Trophoblast cell (in vitro differentiated cells and primary cell): ENCODE results near the gene STX2.

Experiments used
- DNase-seq, 2 donors: peaks; one replicate each; pipeline ENCODE4 v3.0.0-alpha.2; 2016
- H2AFZ ChIP-seq: 2 replicates; pipeline ENCODE4 v1.6.1; 2013; ENCODE audit warnings: low read length, moderate library complexity, mild to moderate bottlenecking; ENCODE audit not compliant: insufficient read depth, poor library complexity
- H2AK5ac ChIP-seq: 2 replicates; pipeline ENCODE4 v1.6.1; 2013; ENCODE audit warnings: mild to moderate bottlenecking, low read length
- H2BK120ac ChIP-seq: 2 replicates; pipeline ENCODE4 v1.6.1; 2013; ENCODE audit warnings: low read length, mild to moderate bottlenecking, moderate library complexity; ENCODE audit not compliant: insufficient read depth, poor library complexity
- H2BK12ac ChIP-seq: 2 replicates; pipeline ENCODE4 v1.6.1; 2013; ENCODE audit warnings: mild to moderate bottlenecking, low read length, moderate library complexity
- H2BK5ac ChIP-seq: 2 replicates; pipeline ENCODE4 v1.6.1; 2013; ENCODE audit warnings: low read length, low read depth, moderate library complexity, mild to moderate bottlenecking; ENCODE audit not compliant: poor library complexity
- H3K14ac ChIP-seq: 2 replicates; pipeline ENCODE4 v1.6.1; 2013; ENCODE audit warnings: mild to moderate bottlenecking, low read length
- H3K18ac ChIP-seq: 2 replicates; pipeline ENCODE4 v1.6.1; 2013; ENCODE audit warnings: mild to moderate bottlenecking, low read length
- H3K23ac ChIP-seq: 2 replicates; pipeline ENCODE4 v1.6.1; 2013; ENCODE audit warnings: low read length
- H3K27ac ChIP-seq: 2 replicates; pipeline ENCODE4 v1.5.1; 2013; ENCODE audit warnings: low read depth, mild to moderate bottlenecking, inconsistent platforms, low read length, moderate library complexity
- H3K27me3 ChIP-seq: 2 replicates; pipeline ENCODE4 v1.6.1; 2013; ENCODE audit warnings: inconsistent platforms, mild to moderate bottlenecking, low read length, moderate library complexity; ENCODE audit not compliant: insufficient read depth
- H3K36me3 ChIP-seq, 2 experiments: 1 replicate in 1 of 2; 2 replicates in 1 of 2; pipeline ENCODE4 v1.6.1; 2013; ENCODE audit warnings: low read length in 2 of 2, mild to moderate bottlenecking in 2 of 2, moderate library complexity in 1 of 2; ENCODE audit not compliant: insufficient read depth in 2 of 2, control insufficient read depth in 1 of 2
- H3K4ac ChIP-seq: 2 replicates; pipeline ENCODE4 v1.6.1; 2013; ENCODE audit warnings: low read depth, mild to moderate bottlenecking, low read length, moderate library complexity
- H3K4me1 ChIP-seq, 2 experiments: 1 replicate in 1 of 2; 2 replicates in 1 of 2; pipeline ENCODE4 v1.6.1; 2013; ENCODE audit warnings: low read length in 2 of 2, mild to moderate bottlenecking in 2 of 2, moderate library complexity in 1 of 2; ENCODE audit not compliant: insufficient read depth in 2 of 2, control insufficient read depth in 1 of 2
- H3K4me2 ChIP-seq: 2 replicates; pipeline ENCODE4 v1.6.1; 2013; ENCODE audit warnings: inconsistent platforms, mild to moderate bottlenecking, low read length, moderate library complexity
- H3K4me3 ChIP-seq: 2 replicates; pipeline ENCODE4 v1.5.1; 2013; ENCODE audit warnings: mild to moderate bottlenecking, low read depth, low read length, inconsistent platforms
- H3K79me1 ChIP-seq: one replicate; pipeline ENCODE4 v1.6.1; 2013; ENCODE audit warnings: low read length
- H3K79me2 ChIP-seq: 2 replicates; pipeline ENCODE4 v1.6.1; 2013; ENCODE audit warnings: low read length, mild to moderate bottlenecking; ENCODE audit not compliant: control insufficient read depth, insufficient read depth, poor library complexity
- H3K9ac ChIP-seq: 2 replicates; pipeline ENCODE4 v1.6.1; 2013; ENCODE audit warnings: mild to moderate bottlenecking, low read length
- H3K9me3 ChIP-seq: 2 replicates; pipeline ENCODE4 v1.6.1; 2013; ENCODE audit warnings: low read depth, mild to moderate bottlenecking, control low read depth, inconsistent platforms, low read length; ENCODE audit not compliant: insufficient read depth
- H4K12ac ChIP-seq: 2 replicates; pipeline ENCODE4 v1.6.1; 2013; ENCODE audit warnings: low read depth, mild to moderate bottlenecking, low read length, moderate library complexity
- H4K8ac ChIP-seq: 2 replicates; pipeline ENCODE4 v1.6.1; 2013; ENCODE audit warnings: low read depth, mild to moderate bottlenecking, low read length, moderate library complexity
- H4K91ac ChIP-seq: one replicate; pipeline ENCODE4 v1.6.1; 2013; ENCODE audit warnings: low read depth, mild to moderate bottlenecking, low read length, moderate library complexity
- WGBS: extraction: QIAGEN DNeasy Blood & Tissue Kit; methylation state at CpG from one replicate; pipeline ENCODE4 v1.1.7; 2013; ENCODE audit warnings: missing lambda C conversion rate; ENCODE audit not compliant: insufficient read length, insufficient coverage; ENCODE audit errors: extremely low coverage; 5-methylcytosine and 5-hydroxymethylcytosine counted together

The STX2 gene

GRCh38 chr12:130795906-130796305 lies 43.1 kb downstream of the STX2 start:
- no CpG with 5 or more reads among the region's 6 CpGs for WGBS

GRCh38 chr12:130793554-130793849 lies 45.5 kb downstream of the STX2 start:
- no peak overlapping the region for H2BK5ac ChIP-seq
- no peak overlapping the region for H3K9ac ChIP-seq
- H3K4me1 ChIP-seq: peaks cover 2% of the 10 kb centered on the region in 2 experiments
- H4K12ac ChIP-seq: no peak overlapping the region
- H2AK5ac ChIP-seq: no peak overlapping the region
- H3K27me3 ChIP-seq: no peaks in the 10 kb centered on the region
- no peak overlapping the region for H4K8ac ChIP-seq
- no peak overlapping the region for H3K4ac ChIP-seq
- no peaks in the 10 kb centered on the region for H3K79me2 ChIP-seq
- H3K18ac ChIP-seq: no peak overlapping the region
- H3K23ac ChIP-seq: no peak overlapping the region
- WGBS: no CpG with 5 or more reads among the region's 3 CpGs
- H2AFZ ChIP-seq: no peak overlapping the region
- no peak overlapping the region for H3K27ac ChIP-seq
- peaks cover 2% of the 10 kb centered on the region for H3K79me1 ChIP-seq
- H3K4me3 ChIP-seq: no peak overlapping the region
- no peak overlapping the region for H3K14ac ChIP-seq
- H2BK120ac ChIP-seq: no peak overlapping the region
- H4K91ac ChIP-seq: no peak overlapping the region
- no peak overlapping the region for H3K4me2 ChIP-seq
- H2BK12ac ChIP-seq: no peak overlapping the region
- no peaks in the 10 kb centered on the region for H3K9me3 ChIP-seq
- peaks cover 12 to 19% of the 10 kb centered on the region in 2 experiments for H3K36me3 ChIP-seq
- no peak for DNase-seq

More at GRCh38 chr12:130795906-130796305, 43.1 kb downstream of the STX2 start:
- no peaks in the 10 kb centered on the region for H3K4me1 ChIP-seq
- no peak overlapping the region for H3K14ac ChIP-seq
- no peak overlapping the region for H3K4me3 ChIP-seq
- H3K18ac ChIP-seq: no peak overlapping the region
- no peak overlapping the region for H3K4me2 ChIP-seq
- H4K12ac ChIP-seq: no peak overlapping the region
- no peak overlapping the region for H2AK5ac ChIP-seq
- no peaks in the 10 kb centered on the region for H3K79me2 ChIP-seq
- no peaks in the 10 kb centered on the region for H3K9me3 ChIP-seq
- H3K23ac ChIP-seq: no peak overlapping the region
- H4K8ac ChIP-seq: no peak overlapping the region
- H3K4ac ChIP-seq: no peak overlapping the region
- H3K27me3 ChIP-seq: no peaks in the 10 kb centered on the region
- H2BK12ac ChIP-seq: no peak overlapping the region
- H2BK120ac ChIP-seq: no peak overlapping the region
- H2BK5ac ChIP-seq: no peak overlapping the region
- no peak for DNase-seq
- H3K9ac ChIP-seq: no peak overlapping the region
- H3K27ac ChIP-seq: no peak overlapping the region
- H3K36me3 ChIP-seq: peaks cover 12 to 20% of the 10 kb centered on the region in 2 experiments
- no peaks in the 10 kb centered on the region for H3K79me1 ChIP-seq
- no peak overlapping the region for H2AFZ ChIP-seq
- no peak overlapping the region for H4K91ac ChIP-seq

GRCh38 chr12:130792821-130793553 lies 46.1 kb downstream of the STX2 start:
- H3K79me2 ChIP-seq: no peaks in the 10 kb centered on the region
- no peaks in the 10 kb centered on the region for H3K9me3 ChIP-seq
- no peak overlapping the region for H3K9ac ChIP-seq
- no peak overlapping the region for H4K12ac ChIP-seq
- H4K8ac ChIP-seq: no peak overlapping the region
- no peak overlapping the region for H3K18ac ChIP-seq
- no peak overlapping the region for H2AK5ac ChIP-seq
- H3K23ac ChIP-seq: no peak overlapping the region
- no peak overlapping the region for H2AFZ ChIP-seq
- peaks cover 2% of the 10 kb centered on the region for H3K79me1 ChIP-seq
- no peak overlapping the region for H3K4me2 ChIP-seq
- H2BK5ac ChIP-seq: no peak overlapping the region
- H2BK12ac ChIP-seq: no peak overlapping the region
- H3K36me3 ChIP-seq: peaks cover 12 to 19% of the 10 kb centered on the region in 2 experiments
- H3K4me1 ChIP-seq: peaks cover 7% of the 10 kb centered on the region in 2 experiments
- DNase-seq: no peak
- no peak overlapping the region for H2BK120ac ChIP-seq
- no peak overlapping the region for H3K4me3 ChIP-seq
- no peak overlapping the region for H4K91ac ChIP-seq
- H3K14ac ChIP-seq: no peak overlapping the region
- H3K27me3 ChIP-seq: no peaks in the 10 kb centered on the region
- WGBS: no CpG with 5 or more reads among the region's 20 CpGs
- no peak overlapping the region for H3K4ac ChIP-seq
- no peak overlapping the region for H3K27ac ChIP-seq

GRCh38 chr12:130791629-130792028 lies 47.4 kb downstream of the STX2 start:
- H4K12ac ChIP-seq: no peak overlapping the region
- no peak for DNase-seq
- H2AK5ac ChIP-seq: no peak overlapping the region
- no peak overlapping the region for H2BK120ac ChIP-seq
- no peak overlapping the region for H3K4me3 ChIP-seq
- H3K4me1 ChIP-seq: peaks cover 17% of the 10 kb centered on the region in 2 experiments
- H4K91ac ChIP-seq: no peak overlapping the region
- H2AFZ ChIP-seq: no peak overlapping the region
- H3K4me2 ChIP-seq: no peak overlapping the region
- no peaks in the 10 kb centered on the region for H3K79me2 ChIP-seq
- no peak overlapping the region for H3K14ac ChIP-seq
- no peaks in the 10 kb centered on the region for H3K27me3 ChIP-seq
- WGBS: no CpG with 5 or more reads among the region's 10 CpGs
- H2BK12ac ChIP-seq: no peak overlapping the region
- H4K8ac ChIP-seq: no peak overlapping the region
- no peak overlapping the region for H2BK5ac ChIP-seq
- no peak overlapping the region for H3K27ac ChIP-seq
- no peak overlapping the region for H3K18ac ChIP-seq
- no peak overlapping the region for H3K23ac ChIP-seq
- H3K9me3 ChIP-seq: no peaks in the 10 kb centered on the region
- peaks cover 2% of the 10 kb centered on the region for H3K79me1 ChIP-seq
- H3K36me3 ChIP-seq: peaks cover 9 to 12% of the 10 kb centered on the region in 2 experiments
- no peak overlapping the region for H3K4ac ChIP-seq
- no peak overlapping the region for H3K9ac ChIP-seq
